WTC11 (cell line): ENCODE results near the gene GLA.

ENCODE experiments used
- KAT7 ChIP-seq: sonication (generic); formaldehyde crosslinking; IDR thresholded peaks from 2 replicates; pipeline ENCODE4 v1.8.1; 2023; ENCODE audit warnings: missing genetic modification reagents, mild to moderate bottlenecking, borderline replicate concordance
- NR1H2 ChIP-seq: sonication (generic); formaldehyde crosslinking; IDR thresholded peaks from 2 replicates; pipeline ENCODE4 v1.9.0; 2021; ENCODE audit warnings: mild to moderate bottlenecking, moderate library complexity, missing genetic modification reagents
- TEAD1 ChIP-seq: sonication (generic); formaldehyde crosslinking; IDR thresholded peaks from 2 replicates; pipeline ENCODE4 v1.8.0; 2022; ENCODE audit warnings: mild to moderate bottlenecking, missing genetic modification reagents
- ZNF138 ChIP-seq: sonication (generic); formaldehyde crosslinking; conservative IDR thresholded peaks from 2 replicates; pipeline ENCODE4 v1.8.1; 2022; ENCODE audit warnings: mild to moderate bottlenecking, moderate library complexity, missing genetic modification reagents
- TF ChIP-seq, protein P1 (sequence below): fragments of 200-600 bp; IDR thresholded peaks from 2 replicates; pipeline ENCODE4 v1.8.0; 2022; ENCODE audit warnings: antibody characterized with exemption
- TF ChIP-seq, protein P2 (sequence below): sonication (generic); formaldehyde crosslinking; IDR thresholded peaks from 2 replicates; pipeline ENCODE4 v1.8.0; 2023; ENCODE audit warnings: missing genetic modification reagents, mild to moderate bottlenecking, borderline replicate concordance

DNA sequence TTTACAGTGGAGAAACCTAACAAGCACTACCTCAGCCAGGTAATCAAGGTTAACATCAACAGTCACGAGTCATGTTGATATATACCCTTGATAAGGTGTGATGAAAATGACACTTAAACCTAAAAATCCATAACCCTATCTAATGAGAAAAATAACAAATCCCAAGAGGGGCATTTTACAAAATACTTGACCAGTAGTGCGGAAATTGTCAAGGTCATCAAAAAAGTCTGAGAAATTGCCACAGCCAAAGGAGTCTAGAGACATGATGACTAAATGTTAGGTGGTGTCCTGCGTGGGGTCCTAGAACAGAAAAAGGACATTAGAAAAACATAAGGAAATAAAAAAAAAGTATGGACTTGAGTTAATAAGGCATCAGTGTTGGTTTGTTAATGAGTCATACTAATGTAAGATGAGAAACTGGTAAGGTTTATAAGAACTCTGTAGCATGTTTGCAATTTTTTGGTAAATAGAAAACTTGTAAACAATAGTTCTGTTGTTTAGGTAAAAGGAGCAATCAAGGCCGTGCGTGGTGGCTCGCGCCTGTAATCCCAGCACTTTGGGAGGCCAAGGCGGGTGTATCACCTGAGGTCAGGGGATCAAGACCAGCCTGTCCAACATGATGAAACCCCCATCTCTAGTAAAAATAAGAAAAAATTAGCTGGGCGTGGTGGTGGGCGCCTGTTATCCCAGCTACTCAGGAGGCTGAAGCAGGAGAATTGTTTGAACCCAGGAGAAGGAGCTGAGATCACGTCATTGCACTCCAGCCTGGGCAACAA, 14.0 kb downstream of the GLA start:
- TF ChIP-seq, protein P1, sequence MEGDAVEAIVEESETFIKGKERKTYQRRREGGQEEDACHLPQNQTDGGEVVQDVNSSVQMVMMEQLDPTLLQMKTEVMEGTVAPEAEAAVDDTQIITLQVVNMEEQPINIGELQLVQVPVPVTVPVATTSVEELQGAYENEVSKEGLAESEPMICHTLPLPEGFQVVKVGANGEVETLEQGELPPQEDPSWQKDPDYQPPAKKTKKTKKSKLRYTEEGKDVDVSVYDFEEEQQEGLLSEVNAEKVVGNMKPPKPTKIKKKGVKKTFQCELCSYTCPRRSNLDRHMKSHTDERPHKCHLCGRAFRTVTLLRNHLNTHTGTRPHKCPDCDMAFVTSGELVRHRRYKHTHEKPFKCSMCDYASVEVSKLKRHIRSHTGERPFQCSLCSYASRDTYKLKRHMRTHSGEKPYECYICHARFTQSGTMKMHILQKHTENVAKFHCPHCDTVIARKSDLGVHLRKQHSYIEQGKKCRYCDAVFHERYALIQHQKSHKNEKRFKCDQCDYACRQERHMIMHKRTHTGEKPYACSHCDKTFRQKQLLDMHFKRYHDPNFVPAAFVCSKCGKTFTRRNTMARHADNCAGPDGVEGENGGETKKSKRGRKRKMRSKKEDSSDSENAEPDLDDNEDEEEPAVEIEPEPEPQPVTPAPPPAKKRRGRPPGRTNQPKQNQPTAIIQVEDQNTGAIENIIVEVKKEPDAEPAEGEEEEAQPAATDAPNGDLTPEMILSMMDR: no peak
- TF ChIP-seq TEAD1 (CRISPR knock-in tag): no peak
- TF ChIP-seq, protein P2, sequence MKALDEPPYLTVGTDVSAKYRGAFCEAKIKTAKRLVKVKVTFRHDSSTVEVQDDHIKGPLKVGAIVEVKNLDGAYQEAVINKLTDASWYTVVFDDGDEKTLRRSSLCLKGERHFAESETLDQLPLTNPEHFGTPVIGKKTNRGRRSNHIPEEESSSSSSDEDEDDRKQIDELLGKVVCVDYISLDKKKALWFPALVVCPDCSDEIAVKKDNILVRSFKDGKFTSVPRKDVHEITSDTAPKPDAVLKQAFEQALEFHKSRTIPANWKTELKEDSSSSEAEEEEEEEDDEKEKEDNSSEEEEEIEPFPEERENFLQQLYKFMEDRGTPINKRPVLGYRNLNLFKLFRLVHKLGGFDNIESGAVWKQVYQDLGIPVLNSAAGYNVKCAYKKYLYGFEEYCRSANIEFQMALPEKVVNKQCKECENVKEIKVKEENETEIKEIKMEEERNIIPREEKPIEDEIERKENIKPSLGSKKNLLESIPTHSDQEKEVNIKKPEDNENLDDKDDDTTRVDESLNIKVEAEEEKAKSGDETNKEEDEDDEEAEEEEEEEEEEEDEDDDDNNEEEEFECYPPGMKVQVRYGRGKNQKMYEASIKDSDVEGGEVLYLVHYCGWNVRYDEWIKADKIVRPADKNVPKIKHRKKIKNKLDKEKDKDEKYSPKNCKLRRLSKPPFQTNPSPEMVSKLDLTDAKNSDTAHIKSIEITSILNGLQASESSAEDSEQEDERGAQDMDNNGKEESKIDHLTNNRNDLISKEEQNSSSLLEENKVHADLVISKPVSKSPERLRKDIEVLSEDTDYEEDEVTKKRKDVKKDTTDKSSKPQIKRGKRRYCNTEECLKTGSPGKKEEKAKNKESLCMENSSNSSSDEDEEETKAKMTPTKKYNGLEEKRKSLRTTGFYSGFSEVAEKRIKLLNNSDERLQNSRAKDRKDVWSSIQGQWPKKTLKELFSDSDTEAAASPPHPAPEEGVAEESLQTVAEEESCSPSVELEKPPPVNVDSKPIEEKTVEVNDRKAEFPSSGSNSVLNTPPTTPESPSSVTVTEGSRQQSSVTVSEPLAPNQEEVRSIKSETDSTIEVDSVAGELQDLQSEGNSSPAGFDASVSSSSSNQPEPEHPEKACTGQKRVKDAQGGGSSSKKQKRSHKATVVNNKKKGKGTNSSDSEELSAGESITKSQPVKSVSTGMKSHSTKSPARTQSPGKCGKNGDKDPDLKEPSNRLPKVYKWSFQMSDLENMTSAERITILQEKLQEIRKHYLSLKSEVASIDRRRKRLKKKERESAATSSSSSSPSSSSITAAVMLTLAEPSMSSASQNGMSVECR: no peak
- no peak for TF ChIP-seq KAT7
- TF ChIP-seq ZNF138 (CRISPR knock-in tag): no peak
- no peak for TF ChIP-seq NR1H2 (CRISPR knock-in tag)
